ENCODE data around the gene WWP2.

- TF ChIP-seq ZNF341 (tag by site-specific recombination; IDR thresholded peaks at IDR 0.05; ENCODE audit: low read depth) (no peak), ZNF645 (tag by site-specific recombination; IDR thresholded peaks at IDR 0.05) (no peak), CTCF (tag by site-specific recombination; IDR thresholded peaks at IDR 0.05) (no peak), ZNF239 (tag by site-specific recombination; IDR thresholded peaks at IDR 0.05) (no peak), ZNF24 (tag by site-specific recombination; IDR thresholded peaks at IDR 0.05) (no peak), ATF2 (tag by site-specific recombination; IDR thresholded peaks at IDR 0.05; ENCODE audit: low read depth) (no peak), PATZ1 (tag by site-specific recombination; IDR thresholded peaks at IDR 0.05) (no peak)
Observed at GRCh38 chr16:69771651-69771967, 9.5 kb downstream of the WWP2 start.

Measured in HEK293 (cell line).